Body of pancreas (tissue), 4 donors: ENCODE measurements around the gene CCND1. TPM values are rescaled to one million over a fixed set of nuclear protein-coding genes. Genes with fewer than 3 reads are reported as not detected.

Experiments
- ATAC-seq: fragments of 150-250 bp; one replicate; pipeline ENCODE4 v1.9.1; 2016
- DNase-seq, 4 donors: peaks; one replicate each; pipeline ENCODE4 v3.0.0-alpha.2; 2019
- H3K27ac ChIP-seq, 4 donors: fragments of 200-600 bp; sonication (generic); 1 replicate in 3 of 4; 2 replicates in 1 of 4; pipeline versions ENCODE4 v1.5.1 to v1.6.1; 2016 to 2019; ENCODE audit warnings: mild to moderate bottlenecking in 1 of 4, mixed read lengths in 1 of 4, moderate library complexity in 1 of 4
- H3K27me3 ChIP-seq, 2 donors: fragments of 200-600 bp; sonication (generic); one replicate each; pipeline ENCODE4 v1.6.0; 2016; ENCODE audit warnings: mild to moderate bottlenecking in 1 of 2
- H3K36me3 ChIP-seq, 2 donors: fragments of 200-600 bp; sonication (generic); replicated peaks in 1 of 2; 2 replicates each; pipeline ENCODE4 v1.5.1; 2016; ENCODE audit warnings: low read depth in 2 of 2; ENCODE audit not compliant: insufficient read depth in 1 of 2
- H3K4me1 ChIP-seq: fragments of 200-600 bp; sonication (generic); one replicate; pipeline ENCODE4 v1.6.0; 2016
- H3K4me3 ChIP-seq, 2 donors: fragments of 200-600 bp; sonication (generic); 1 replicate in 1 of 2; 2 replicates in 1 of 2; pipeline ENCODE4 v1.5.1; 2016 to 2019
- H3K9me3 ChIP-seq, 3 donors: fragments of 200-600 bp; sonication (generic); 1 replicate in 2 of 3; 2 replicates in 1 of 3; pipeline ENCODE4 v1.5.1; 2016
- POLR2A ChIP-seq, 3 donors: fragments of 450-650 bp; IDR thresholded peaks; one replicate each; pipeline ENCODE4 v1.6.1; 2016; ENCODE audit warnings: antibody characterized with exemption in 3 of 3, mild to moderate bottlenecking in 2 of 3
- WGBS, 2 donors: methylation state at CpG; one replicate each; pipeline ENCODE4 v1.1.5; 2017; 5-methylcytosine and 5-hydroxymethylcytosine counted together
- intact Hi-C: fragments of 100-400 bp; cut with DNase I; formaldehyde crosslinking; loops from one replicate; pipeline ENCODE4 v1.15.1; 2023
- total RNA-seq, 2 donors: library from RNA; depleted of rRNA; stranded (reverse); fragments of >200 nt; gene quantifications; one replicate each; pipeline ENCODE4 v1.1.0, GENCODE V29; 2016
- TF ChIP-seq, protein P1 (sequence below), 7 experiments: fragments of 450-650 bp in 4 of 7; fragments of 200-600 bp in 3 of 7; sonication (generic) in 3 of 7; IDR thresholded peaks; one replicate each; pipeline ENCODE4 v1.5.1; 2016 to 2019; ENCODE audit warnings: antibody characterized with exemption in 7 of 7

The CCND1 gene
- total RNA-seq, 2 donors from 2014 or later, result 90.3 to 201 TPM

DNA sequence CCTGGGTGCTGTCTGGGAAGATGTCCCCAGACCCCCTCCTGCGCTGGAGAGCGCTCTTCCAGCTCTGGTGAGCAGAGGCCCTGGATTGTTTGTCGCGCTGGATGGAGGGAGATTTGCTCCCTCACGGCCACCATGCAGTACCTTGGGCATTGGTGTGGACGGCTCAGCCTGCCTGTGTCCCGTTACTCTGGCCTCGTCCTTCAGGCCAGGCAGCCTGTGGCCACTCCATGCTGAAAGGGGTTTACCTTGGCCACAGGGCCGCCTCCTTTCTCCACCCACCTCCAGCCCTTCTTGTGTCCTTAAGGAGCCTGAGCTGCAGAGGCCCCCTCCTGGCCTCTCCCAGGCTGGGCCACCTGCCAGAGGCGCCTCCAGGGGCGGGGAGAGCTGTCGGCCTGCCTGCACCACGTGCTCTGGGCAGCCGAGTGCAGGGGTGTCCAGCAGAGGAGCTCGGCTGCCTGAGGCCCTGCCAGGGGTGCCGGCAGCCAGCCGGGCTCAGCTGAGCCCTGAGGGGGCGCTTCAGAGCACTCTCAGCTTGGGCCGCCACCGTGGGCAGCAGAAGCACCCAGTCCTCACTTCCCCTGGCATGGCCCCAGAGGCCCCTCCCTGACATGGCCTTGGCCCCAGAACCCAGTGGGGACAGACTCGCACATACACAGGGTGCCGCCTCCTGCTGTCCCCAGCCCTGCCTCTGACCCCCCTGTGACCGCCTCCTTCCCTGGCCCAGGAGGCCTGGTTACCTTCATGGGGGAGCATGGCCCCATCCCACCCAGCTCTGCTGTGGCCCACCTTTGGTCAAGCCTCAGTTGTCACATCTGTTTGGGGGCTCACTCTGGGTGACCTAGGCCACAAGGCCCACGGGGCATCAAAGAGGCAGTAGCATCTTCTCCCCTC lies 3.4 kb downstream of the CCND1 start:
- peak overlapping the region in 3 of 4 donors; percentile 51 to 84 (median 79) for H3K27ac ChIP-seq
- H3K36me3 ChIP-seq, result no peaks in the 10 kb centered on the region
- peaks cover 0 to 8% of the 10 kb centered on the region in 2 donors for H3K27me3 ChIP-seq
- peaks cover 59% of the 10 kb centered on the region for H3K4me1 ChIP-seq
- DNase-seq (peak; percentile 55 to 74 (median 72)), ATAC-seq (peak; percentile 40)
- no peaks in the 10 kb centered on the region for H3K9me3 ChIP-seq
- TF ChIP-seq, protein P1, sequence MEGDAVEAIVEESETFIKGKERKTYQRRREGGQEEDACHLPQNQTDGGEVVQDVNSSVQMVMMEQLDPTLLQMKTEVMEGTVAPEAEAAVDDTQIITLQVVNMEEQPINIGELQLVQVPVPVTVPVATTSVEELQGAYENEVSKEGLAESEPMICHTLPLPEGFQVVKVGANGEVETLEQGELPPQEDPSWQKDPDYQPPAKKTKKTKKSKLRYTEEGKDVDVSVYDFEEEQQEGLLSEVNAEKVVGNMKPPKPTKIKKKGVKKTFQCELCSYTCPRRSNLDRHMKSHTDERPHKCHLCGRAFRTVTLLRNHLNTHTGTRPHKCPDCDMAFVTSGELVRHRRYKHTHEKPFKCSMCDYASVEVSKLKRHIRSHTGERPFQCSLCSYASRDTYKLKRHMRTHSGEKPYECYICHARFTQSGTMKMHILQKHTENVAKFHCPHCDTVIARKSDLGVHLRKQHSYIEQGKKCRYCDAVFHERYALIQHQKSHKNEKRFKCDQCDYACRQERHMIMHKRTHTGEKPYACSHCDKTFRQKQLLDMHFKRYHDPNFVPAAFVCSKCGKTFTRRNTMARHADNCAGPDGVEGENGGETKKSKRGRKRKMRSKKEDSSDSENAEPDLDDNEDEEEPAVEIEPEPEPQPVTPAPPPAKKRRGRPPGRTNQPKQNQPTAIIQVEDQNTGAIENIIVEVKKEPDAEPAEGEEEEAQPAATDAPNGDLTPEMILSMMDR (IDR thresholded peaks at IDR 0.05), result peak in 6 of 7 experiments; percentile 7 to 40 (median 24)
- peak in 1 of 3 donors; percentile 9 for TF ChIP-seq POLR2A (IDR thresholded peaks at IDR 0.05)
- H3K4me3 ChIP-seq, result no peak overlapping the region
- WGBS, 2 donors, result 19 to 31% methylated on average over 4 to 24 of the region's 24 CpGs
- intact Hi-C loops, result no loop called here

DNA sequence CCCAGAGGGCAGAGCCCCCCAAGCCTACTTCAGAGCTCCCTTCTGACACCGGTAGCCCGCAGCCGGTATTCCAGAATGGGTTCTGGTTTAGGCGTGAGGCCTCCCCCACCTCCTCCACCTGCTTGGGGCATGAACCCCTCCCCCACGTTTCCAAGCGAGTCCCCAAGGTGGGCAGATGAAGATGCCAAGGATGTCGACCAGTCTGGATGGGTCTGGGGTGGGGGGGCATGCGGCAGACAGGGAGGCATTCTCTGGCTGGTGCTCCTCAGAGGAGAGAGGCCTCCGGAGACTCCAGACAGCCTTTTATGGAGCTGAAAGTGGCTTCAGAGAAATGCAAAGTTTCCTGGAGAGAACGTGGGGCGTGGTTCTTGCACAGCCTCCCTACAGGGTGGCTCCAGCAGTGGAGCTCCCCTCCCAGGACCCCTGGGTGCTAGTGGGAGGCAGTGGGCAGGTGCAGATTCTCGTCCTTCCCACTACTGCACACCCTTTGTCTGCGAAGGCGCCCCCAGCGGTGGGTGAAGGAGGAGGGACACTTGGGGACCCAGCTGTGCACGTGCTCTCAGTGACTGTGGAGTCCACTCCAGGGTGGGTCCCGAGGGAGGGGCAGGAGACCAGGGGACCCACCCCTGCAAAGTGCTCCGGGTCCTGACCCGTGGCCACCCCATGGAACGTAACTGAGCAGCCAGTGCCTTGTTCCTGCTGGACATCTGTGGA lies 4.2 kb downstream of the CCND1 start:
- DNase-seq, result no peak
- intact Hi-C loops, result loop anchor here (5.0 kb wide), 1 partner anchor 543 kb away; no protein-coding TSS in a partner anchor
- peaks cover 0 to 6% of the 10 kb centered on the region in 2 donors for H3K27me3 ChIP-seq
- H3K27ac ChIP-seq, result peak overlapping the region in 3 of 4 donors; percentile 51 to 84 (median 79)
- 48 to 66% methylated on average over 17 to 20 of the region's 20 CpGs for WGBS, 2 donors
- ATAC-seq, result no peak
- H3K36me3 ChIP-seq, result no peaks in the 10 kb centered on the region
- H3K4me1 ChIP-seq, result peaks cover 58% of the 10 kb centered on the region
- no peaks in the 10 kb centered on the region for H3K9me3 ChIP-seq
- H3K4me3 ChIP-seq, result no peak overlapping the region
- TF ChIP-seq POLR2A (IDR thresholded peaks at IDR 0.05), result no peak
- TF ChIP-seq, protein P1 (IDR thresholded peaks at IDR 0.05), result peak in 1 of 7 experiments; percentile 8

DNA sequence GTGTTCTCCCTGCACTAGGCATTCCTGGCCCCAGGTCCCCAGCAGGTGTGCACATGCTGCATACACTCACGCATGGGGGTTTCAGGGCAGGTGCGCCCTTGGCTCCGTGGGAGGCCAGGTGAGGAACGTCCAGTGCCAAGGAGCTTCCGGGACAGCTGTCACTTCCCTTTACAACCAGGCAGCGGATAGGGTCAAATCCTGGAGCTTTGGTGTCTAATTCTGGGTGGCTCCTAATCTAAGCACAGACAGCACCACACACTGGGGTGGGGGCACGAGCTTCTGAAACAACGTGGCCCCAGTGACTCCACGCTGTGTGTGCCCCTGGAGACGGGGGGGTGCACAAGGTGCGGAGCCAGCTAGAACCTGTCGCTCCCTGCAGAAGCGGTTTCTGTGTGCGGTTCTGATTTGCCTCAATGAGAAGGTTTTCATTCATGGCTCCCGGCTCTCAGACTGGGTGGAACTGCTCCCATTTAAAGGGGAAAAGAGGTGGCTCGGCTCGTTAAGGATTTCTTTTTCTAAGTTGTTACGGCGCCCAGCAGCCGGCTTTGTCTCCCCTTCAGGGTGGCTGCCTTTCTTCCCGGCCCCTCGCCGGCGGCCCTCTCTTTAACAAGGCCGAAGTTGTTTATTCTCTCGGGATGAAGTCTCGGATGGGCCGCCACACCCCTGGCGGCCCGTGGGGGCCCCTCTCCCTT lies 5.0 kb downstream of the CCND1 start:
- Histone ChIP-seq H3K9me3 (no peaks in the 10 kb centered on the region), H3K27me3 (no peaks in the 10 kb centered on the region), H3K36me3 (no peaks in the 10 kb centered on the region), H3K4me1 (peaks cover 51% of the 10 kb centered on the region), H3K27ac (peak overlapping the region in 3 of 4 donors; percentile 2 to 79 (median 57)), H3K4me3 (no peak overlapping the region)
- TF ChIP-seq POLR2A (IDR thresholded peaks at IDR 0.05), result peak in 1 of 3 donors; percentile 12
- TF ChIP-seq, protein P1 (IDR thresholded peaks at IDR 0.05), result no peak
- 54 to 70% methylated on average over 25 to 26 of the region's 30 CpGs for WGBS, 2 donors
- intact Hi-C loops, result loop anchor here (5.0 kb wide), 1 partner anchor 544 kb away; no protein-coding TSS in a partner anchor
- peak in 3 of 4 donors; percentile 46 to 59 (median 54) for DNase-seq
- no peak for ATAC-seq

DNA sequence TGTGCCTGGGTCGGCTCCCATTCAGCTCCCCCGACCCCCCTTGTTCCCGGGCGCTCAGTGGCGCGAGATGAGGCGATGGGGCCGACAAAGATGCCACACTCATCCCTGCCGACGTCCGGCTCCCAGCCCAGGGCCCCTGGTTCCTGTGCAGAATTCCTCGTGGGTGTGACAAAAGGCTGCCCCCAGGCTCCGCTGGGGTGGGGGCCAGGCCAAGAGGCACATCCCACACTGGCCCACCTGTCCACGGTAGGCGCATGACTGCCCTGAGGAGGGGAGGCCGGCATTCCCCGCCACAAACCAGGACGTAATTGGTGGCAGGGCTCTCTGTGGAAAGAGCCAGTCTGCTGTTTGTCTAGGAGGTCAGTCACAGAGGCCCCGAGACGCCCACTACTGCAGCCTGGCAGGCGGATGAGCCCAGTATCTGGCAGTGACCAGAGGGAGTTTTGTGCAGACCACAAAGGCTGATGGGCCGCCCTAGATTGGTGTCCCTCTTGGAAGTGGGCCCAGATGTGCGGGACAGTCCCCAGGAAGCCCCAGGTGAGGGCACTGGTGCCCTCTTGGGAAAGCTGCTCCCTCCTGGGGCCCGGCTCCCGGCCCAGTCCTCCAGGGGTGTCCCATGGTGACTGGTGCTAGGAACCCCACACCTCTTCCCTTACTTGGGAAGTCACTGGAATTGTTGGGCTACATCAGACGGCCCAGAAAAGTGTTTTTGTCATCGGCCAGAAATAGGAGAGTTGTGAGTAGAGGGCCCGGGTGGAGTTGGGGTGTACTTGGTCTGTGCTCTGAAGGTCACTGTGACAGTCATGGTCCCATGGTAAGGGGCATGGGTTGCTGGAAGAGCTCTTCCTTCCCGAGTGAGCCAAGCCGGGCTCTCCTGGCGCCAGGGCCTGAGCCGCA lies 5.8 kb downstream of the CCND1 start:
- Histone ChIP-seq H3K4me1 (peaks cover 43% of the 10 kb centered on the region), H3K4me3 (no peak overlapping the region), H3K27ac (peak overlapping the region in 3 of 4 donors; percentile 2 to 79 (median 57)), H3K36me3 (peaks cover 0 to under 1% of the 10 kb centered on the region in 2 donors), H3K27me3 (no peaks in the 10 kb centered on the region), H3K9me3 (no peaks in the 10 kb centered on the region)
- TF ChIP-seq, protein P1 (IDR thresholded peaks at IDR 0.05), result no peak
- peak in 1 of 3 donors; percentile 9 for TF ChIP-seq POLR2A (IDR thresholded peaks at IDR 0.05)
- no peak for DNase-seq
- 71% methylated on average over 10 to 22 of the region's 32 CpGs for WGBS, 2 donors
- ATAC-seq, result no peak
- intact Hi-C loops, result loop anchor here (5.0 kb wide), 1 partner anchor 544 kb away; no protein-coding TSS in a partner anchor
